K562 treated with DMSO at 1 percent for 12 hours (cell line): ENCODE results near the gene JUNB. TPM values are rescaled to one million over a fixed set of nuclear protein-coding genes. Genes with fewer than 3 reads are reported as not detected.

Experiments used
- total RNA-seq: library from RNA; unstranded; fragments of 300-600 nt; gene quantifications from 2 replicates; pipeline ENCODE4 v1.2.3, GENCODE V29; 2022; ENCODE audit not compliant: insufficient read depth

JUNB gene
- 79.5 and 102 TPM in 2 replicates for total RNA-seq

GRCh38 chr19:12791345-12792050 is at the start of gene JUNB:
Gene JUNB (plus strand): TSS chr19:12791486. CDS start chr19:12791772, 286 bp downstream.

GRCh38 chr19:12751635-12752034 is 39.7 kb upstream of the JUNB start, which contains the start of gene BEST2:
Gene BEST2 (plus strand): TSS chr19:12751791. CDS start chr19:12752593, 802 bp downstream.

GRCh38 chr19:12774588-12775555 is 16.4 kb upstream of the JUNB start, which contains the start of gene HOOK2:
Gene HOOK2 (minus strand): TSS chr19:12775552. CDS start chr19:12775449, 103 bp downstream.

GRCh38 chr19:12801466-12802266 is 10.4 kb downstream of the JUNB start, which contains the start of the genes PRDX2 and THSD8:
Gene PRDX2 (minus strand): TSS chr19:12801800. CDS start chr19:12801261, 539 bp downstream.
Gene THSD8 (plus strand): TSS chr19:12802069. CDS start chr19:12802072, 3 bp downstream.

GRCh38 chr19:12806242-12807081 is 15.2 kb downstream of the JUNB start, which contains the start of gene RNASEH2A:
Gene RNASEH2A (plus strand): TSS chr19:12806584. CDS start chr19:12806674, 90 bp downstream.

GRCh38 chr19:12834566-12834943 is 43.3 kb downstream of the JUNB start, which contains the start of gene RTBDN:
Gene RTBDN (minus strand): TSS chr19:12834579. CDS start chr19:12829979, 4,600 bp downstream.

GRCh38 chr19:12838182-12838885 is 47.0 kb downstream of the JUNB start, which contains the start of gene MAST1:
Gene MAST1 (plus strand): TSS chr19:12838515. CDS start chr19:12838573, 58 bp downstream.

Other genes starting within 250 kb of the JUNB start
- 4.6 and 5.4 TPM in 2 replicates for gene ZNF564, start 240.0 kb upstream of the JUNB start, total RNA-seq
- 1.4 TPM in 1 of 2 replicates, not detected in the other for gene ZNF490, start 180.7 kb upstream of the JUNB start, total RNA-seq
- 3.1 and 9.5 TPM in 2 replicates for gene ZNF791, start 180.6 kb upstream of the JUNB start, total RNA-seq
- 63.4 and 103 TPM in 2 replicates for gene MAN2B1, start 124.7 kb upstream of the JUNB start, total RNA-seq
- gene WDR83, start 124.7 kb upstream of the JUNB start, total RNA-seq: 13.5 and 16.3 TPM in 2 replicates
- gene DHPS, start 109.6 kb upstream of the JUNB start, total RNA-seq: 97.8 and 118 TPM in 2 replicates
- not detected in 2 replicates for gene GNG14, start 103.5 kb upstream of the JUNB start, total RNA-seq
- 9.1 and 12.5 TPM in 2 replicates for gene FBXW9, start 94.9 kb upstream of the JUNB start, total RNA-seq
- gene TNPO2, start 67.6 kb upstream of the JUNB start, total RNA-seq: 9.2 and 34.1 TPM in 2 replicates
- gene TRIR, start 56.8 kb upstream of the JUNB start, total RNA-seq: 376 and 560 TPM in 2 replicates
- 80.9 and 100 TPM in 2 replicates for gene GET3, start 54.0 kb upstream of the JUNB start, total RNA-seq
- gene BEST2, start 39.7 kb upstream of the JUNB start, total RNA-seq: not detected in 2 replicates
- 13.5 and 17.6 TPM in 2 replicates for gene HOOK2, start 15.9 kb upstream of the JUNB start, total RNA-seq
- 330 and 389 TPM in 2 replicates for gene PRDX2, start 10.3 kb downstream of the JUNB start, total RNA-seq
- gene THSD8, start 10.6 kb downstream of the JUNB start, total RNA-seq: 12.6 TPM in 1 of 2 replicates, not detected in the other
- 73.5 and 86.3 TPM in 2 replicates for gene RNASEH2A, start 15.1 kb downstream of the JUNB start, total RNA-seq
- 0.58 and 3.6 TPM in 2 replicates for gene RTBDN, start 43.1 kb downstream of the JUNB start, total RNA-seq
- 6.1 and 6.4 TPM in 2 replicates for gene MAST1, start 47.0 kb downstream of the JUNB start, total RNA-seq
- 133 and 148 TPM in 2 replicates for gene DNASE2, start 90.0 kb downstream of the JUNB start, total RNA-seq
- gene KLF1, start 95.7 kb downstream of the JUNB start, total RNA-seq: 32.6 and 45.7 TPM in 2 replicates
- gene GCDH, start 99.7 kb downstream of the JUNB start, total RNA-seq: 10.5 and 12.8 TPM in 2 replicates
- gene SYCE2, start 127.8 kb downstream of the JUNB start, total RNA-seq: 0.80 and 1.0 TPM in 2 replicates
- 120 and 123 TPM in 2 replicates for gene FARSA, start 142.2 kb downstream of the JUNB start, total RNA-seq
- 475 and 681 TPM in 2 replicates for gene CALR, start 147.1 kb downstream of the JUNB start, total RNA-seq
- gene RAD23A, start 154.4 kb downstream of the JUNB start, total RNA-seq: 111 and 154 TPM in 2 replicates
- 33.4 and 52.1 TPM in 2 replicates for gene GADD45GIP1, start 165.7 kb downstream of the JUNB start, total RNA-seq
- gene DAND5, start 178.1 kb downstream of the JUNB start, total RNA-seq: 1.0 TPM in 1 of 2 replicates, not detected in the other
- gene NFIX, start 204.0 kb downstream of the JUNB start, total RNA-seq: 3.3 and 14.3 TPM in 2 replicates